Endothelial cell of umbilical vein (primary cell): ENCODE results near the gene PARP3.

Experiments used
- EZH2 ChIP-seq: IDR thresholded peaks from 2 replicates; pipeline ENCODE4 v1.6.1; 2012; ENCODE audit warnings: borderline replicate concordance, low read depth, mild to moderate bottlenecking, moderate library complexity, low read length, inconsistent platforms; ENCODE audit not compliant: severe bottlenecking
- POLR2A ChIP-seq: IDR thresholded peaks from 2 replicates; pipeline ENCODE4 v1.6.1; 2012; ENCODE audit warnings: low read depth, mild to moderate bottlenecking, control low read depth, low read length
- POLR2AphosphoS5 ChIP-seq: IDR thresholded peaks from 2 replicates; pipeline ENCODE4 v1.6.1; 2012; ENCODE audit warnings: low read depth, mild to moderate bottlenecking, control low read depth, low read length, moderate library complexity; ENCODE audit not compliant: insufficient read depth
- TF ChIP-seq, protein P1 (sequence below), 2 donors: IDR thresholded peaks; 1 replicate in 1 of 2; 2 replicates in 1 of 2; pipeline ENCODE4 v1.5.1; 2011; ENCODE audit warnings: low read length in 2 of 2, mild to moderate bottlenecking in 2 of 2, moderate library complexity in 2 of 2, control low read depth in 1 of 2, inconsistent platforms in 1 of 2, low read depth in 1 of 2; ENCODE audit not compliant: insufficient read depth in 1 of 2; ENCODE audit errors: extremely low read depth in 1 of 2
- TF ChIP-seq, protein P2 (sequence below): IDR thresholded peaks from 2 replicates; pipeline ENCODE4 v1.6.1; 2011; ENCODE audit not compliant: insufficient read depth, insufficient read length

DNA sequence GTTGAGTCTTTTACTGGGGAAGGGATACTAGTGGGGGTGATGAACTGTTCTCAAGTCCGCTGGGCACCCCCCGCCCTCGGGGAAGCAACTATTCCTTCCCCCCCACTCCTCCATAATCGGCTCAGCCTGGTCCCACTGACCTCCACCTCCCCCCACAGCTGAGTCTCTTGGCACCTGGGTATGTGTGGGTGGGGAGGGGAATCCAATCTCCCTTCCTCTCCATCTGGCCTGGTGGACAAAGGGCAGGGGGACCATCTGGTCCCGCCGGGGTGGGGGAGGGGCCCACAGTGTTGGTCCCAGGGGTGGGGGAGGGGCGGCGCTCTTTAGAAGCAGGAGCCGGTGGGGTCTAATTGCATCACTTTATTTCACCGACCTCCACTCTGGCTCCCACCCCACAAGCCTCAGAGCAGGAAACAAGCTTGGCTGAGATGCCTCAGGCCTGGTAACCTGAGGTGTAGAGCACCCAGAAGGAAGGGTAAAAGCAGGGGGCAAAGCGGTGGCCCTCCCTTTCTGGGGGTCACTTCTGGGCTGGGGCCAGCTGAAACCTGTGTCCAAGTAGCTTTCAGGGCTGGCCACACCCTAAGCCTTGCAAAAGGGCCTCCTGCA, 26.1 kb downstream of the PARP3 start:
- TF ChIP-seq EZH2, result no peak
- TF ChIP-seq, protein P1, sequence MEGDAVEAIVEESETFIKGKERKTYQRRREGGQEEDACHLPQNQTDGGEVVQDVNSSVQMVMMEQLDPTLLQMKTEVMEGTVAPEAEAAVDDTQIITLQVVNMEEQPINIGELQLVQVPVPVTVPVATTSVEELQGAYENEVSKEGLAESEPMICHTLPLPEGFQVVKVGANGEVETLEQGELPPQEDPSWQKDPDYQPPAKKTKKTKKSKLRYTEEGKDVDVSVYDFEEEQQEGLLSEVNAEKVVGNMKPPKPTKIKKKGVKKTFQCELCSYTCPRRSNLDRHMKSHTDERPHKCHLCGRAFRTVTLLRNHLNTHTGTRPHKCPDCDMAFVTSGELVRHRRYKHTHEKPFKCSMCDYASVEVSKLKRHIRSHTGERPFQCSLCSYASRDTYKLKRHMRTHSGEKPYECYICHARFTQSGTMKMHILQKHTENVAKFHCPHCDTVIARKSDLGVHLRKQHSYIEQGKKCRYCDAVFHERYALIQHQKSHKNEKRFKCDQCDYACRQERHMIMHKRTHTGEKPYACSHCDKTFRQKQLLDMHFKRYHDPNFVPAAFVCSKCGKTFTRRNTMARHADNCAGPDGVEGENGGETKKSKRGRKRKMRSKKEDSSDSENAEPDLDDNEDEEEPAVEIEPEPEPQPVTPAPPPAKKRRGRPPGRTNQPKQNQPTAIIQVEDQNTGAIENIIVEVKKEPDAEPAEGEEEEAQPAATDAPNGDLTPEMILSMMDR (IDR thresholded peaks at IDR 0.05; ENCODE audit: extremely low read depth in 1 of 2, insufficient read depth in 1 of 2, low read depth in 1 of 2, low read length in 2 of 2), result no peak
- no peak for TF ChIP-seq POLR2AphosphoS5
- TF ChIP-seq, protein P2, sequence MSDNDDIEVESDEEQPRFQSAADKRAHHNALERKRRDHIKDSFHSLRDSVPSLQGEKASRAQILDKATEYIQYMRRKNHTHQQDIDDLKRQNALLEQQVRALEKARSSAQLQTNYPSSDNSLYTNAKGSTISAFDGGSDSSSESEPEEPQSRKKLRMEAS, result no peak
- TF ChIP-seq POLR2A, result no peak
